Pulmonary artery endothelial cell (primary cell): ENCODE data around the gene AP1M1. TPM values are rescaled to one million over a fixed set of nuclear protein-coding genes. Genes with fewer than 3 reads are reported as not detected.
A peak's percentile ranks its signal among the peaks of the same experiment; 100 is the strongest.
"Not testable (repeated sequence)": the region's sequence is repeated elsewhere in the genome, so short reads cannot be mapped to it uniquely, and the experiment has no call there.

Source experiments
- DNase-seq: peaks from one replicate; pipeline ENCODE4 v3.0.0-alpha.2; 2011; ENCODE audit warnings: low read depth, low spot score
- total RNA-seq: library from RNA; depleted of rRNA; stranded (reverse); fragments of >200 nt; gene quantifications from 2 replicates; pipeline ENCODE4 v1.2.3, GENCODE V29; 2014

Gene AP1M1
- total RNA-seq, 1 donor from 2014 or later, result 67.3 TPM

DNA sequence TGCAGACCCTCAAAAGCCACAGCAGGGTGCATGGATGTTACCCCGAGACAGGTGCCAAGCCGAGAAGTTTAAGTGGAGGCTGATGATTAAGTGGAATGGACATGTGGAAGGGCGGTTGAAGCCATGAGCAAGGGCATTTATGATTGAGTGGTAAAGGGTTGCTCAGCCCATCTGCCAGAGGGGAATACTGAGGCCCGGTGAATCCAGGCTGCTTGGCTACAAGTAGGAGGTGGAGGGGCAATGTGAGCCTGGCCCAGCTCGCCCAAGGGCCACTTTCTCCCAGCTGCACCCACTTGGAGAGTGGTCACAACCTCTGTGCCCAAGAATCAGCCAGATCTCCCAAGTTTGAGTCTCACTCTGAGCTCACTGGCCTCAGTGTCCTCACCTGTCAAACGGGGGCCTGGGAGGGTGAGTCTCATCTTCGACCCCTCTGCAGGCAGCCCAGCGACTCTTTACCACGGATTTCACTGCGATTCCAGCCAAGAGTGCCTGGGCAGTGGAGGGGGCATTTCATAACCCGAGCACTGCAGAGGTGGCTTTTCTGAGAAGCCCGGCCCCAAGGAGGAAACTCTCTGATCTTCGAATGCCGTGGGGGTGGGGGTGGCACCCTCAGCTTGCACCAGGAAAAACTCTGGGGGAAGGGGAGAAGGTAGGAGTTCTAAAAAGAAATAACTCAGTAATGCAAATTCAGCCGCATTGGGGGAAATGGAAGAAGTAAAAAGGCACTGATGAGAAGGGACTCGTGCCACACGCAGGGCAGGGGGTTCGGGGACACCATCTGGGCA is 64.1 kb downstream of the AP1M1 start:
- no peak for DNase-seq

DNA sequence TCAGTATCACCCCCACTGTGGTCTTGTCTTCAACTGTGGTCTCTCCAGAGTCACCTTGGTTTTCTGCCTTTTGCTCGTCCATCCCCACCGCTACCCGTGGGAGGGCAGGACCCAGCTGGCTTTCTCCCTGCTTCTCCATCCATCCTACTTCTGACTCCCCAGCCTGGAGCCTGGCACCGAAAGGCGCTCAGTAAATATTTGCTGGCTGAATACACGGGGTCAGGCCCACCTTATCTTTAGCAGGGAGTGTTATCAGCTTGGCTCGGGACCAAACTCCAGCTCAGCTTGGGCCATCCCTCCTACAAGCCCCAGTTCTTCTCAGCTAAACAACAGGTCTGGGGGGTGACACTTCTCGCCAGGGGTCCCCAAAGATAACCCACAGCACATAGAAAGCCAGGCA is 64.9 kb downstream of the AP1M1 start:
- no peak for DNase-seq

DNA sequence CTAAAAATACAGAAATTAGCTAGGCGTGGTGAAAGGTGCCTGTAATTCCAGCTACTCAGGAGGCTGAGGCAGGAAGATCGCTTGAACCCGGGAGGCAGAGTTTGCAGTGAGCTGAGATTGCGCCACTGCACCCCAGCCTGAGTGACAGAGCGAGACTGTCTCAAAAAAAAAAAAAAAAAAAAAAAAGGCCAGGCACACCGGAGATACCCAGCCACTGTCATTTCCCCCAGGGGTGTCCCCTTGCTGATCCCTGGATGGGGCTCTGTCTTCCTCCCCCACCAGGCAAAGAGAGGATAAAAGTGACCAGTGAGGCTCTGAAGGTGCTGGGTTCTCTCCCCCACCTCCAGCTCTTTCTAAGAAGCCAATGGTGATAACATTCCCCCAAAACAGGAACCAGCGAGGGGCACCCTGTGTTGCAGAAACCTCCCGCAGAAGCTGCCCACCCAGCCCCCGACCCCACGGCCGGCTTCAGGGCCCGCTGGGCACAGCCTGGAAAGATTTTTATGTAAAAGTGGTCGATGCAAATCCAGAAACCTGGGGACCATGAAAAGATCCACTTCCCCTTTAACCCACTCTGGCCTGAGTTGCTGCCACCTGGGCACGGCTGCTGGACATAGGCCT is 65.5 kb downstream of the AP1M1 start:
- DNase-seq, result no peak

DNA sequence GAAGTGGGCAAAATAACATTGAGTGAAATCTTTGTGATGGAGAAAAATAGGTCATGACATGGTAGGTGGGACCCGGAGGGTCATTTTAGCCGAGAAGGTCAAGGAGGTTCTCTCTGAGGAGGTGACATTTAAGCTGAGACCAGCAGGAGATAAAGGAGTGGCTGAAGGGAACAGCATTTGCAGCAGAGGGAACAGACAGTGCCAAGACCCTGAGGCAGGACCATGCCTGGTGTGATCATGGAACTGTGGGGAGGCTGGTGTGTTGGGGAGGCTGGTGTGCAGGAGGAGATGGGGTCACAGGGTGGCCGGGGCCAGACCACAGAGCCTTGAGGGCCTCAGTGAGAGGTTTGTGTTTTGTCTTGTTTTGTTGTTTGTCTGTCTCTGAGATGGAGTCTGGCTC is 67.5 kb downstream of the AP1M1 start:
- DNase-seq, result no peak

DNA sequence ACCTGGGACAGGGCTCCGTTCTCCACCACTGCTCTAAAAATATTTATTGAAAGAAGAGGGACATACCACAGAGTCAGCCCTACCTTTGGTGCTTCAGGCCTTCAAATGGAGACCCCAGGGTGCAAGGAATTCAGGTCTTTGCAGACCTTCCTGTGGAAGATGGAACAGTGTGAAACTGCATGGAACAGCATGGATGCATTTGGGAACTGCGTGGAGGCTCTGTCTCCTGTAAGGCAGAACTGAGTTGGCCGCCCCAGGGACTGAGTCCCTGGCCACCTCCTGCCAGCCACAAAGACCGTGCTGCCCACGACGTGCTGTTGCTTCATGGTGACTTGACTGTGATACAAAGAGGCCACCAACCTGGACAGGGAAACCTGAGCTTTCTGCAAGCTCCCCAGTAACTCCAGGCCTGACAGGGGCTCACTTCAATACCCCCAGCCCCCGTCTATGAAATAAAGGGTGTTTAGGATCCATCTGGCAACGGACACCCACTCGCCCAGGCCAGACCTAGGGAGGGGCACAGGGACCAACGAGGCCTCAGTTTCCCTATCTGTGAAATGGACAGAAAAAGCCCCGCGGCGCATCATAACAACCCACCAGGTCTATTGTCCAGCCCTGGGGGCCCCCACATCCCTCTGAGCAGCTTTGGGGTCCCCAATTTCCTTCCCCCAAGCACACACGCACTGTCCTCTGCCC is 68.3 kb downstream of the AP1M1 start:
- no peak for DNase-seq

DNA sequence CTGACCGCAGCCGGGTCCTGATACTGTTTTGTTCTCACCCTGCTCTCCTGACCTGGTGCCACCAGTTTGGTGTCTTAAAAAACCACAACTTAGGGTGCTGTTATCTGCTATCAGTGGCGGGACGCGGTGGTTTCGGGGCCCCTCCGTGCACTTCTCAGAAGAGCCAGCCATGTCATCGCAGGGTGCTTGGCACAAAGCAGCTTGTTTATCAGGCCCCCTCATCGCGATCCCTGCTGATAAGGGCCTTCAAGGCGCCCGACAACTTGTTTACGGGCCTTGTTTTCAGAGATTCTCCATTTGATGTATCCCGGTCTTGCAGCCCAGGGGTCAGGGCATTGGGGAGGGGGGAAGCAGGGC is 68.9 kb downstream of the AP1M1 start:
- no peak for DNase-seq

DNA sequence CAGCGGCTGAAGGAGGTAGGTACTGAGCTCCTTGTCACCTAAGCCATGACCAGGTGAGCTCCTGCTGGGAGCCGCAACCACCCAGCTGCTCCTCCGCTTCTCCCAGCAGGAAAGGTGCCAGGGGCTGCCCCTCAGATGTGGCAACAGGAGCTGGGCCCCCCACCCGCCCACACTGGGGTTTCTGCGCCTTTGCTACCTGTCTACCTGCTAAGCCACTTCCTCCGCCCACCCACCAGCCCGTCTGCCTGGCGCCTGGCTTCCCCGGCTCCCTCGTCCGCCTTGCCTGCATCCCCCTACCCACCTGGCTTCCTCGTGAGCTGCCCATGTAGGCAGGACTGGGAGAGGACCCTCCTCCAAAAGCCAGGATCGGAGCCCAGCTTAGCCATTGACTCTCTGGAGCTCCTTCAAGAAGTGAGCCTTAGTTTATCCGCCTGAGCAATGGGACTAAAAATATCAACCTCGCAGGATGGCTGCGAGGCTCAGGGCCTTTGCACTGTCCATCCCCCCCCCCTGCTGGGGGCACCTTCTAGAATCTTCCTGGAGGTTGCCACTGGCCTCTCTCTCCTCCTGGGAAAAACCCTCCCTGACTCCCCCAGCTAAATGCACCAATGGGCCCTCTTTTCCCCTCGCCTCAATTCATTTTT is 71.1 kb downstream of the AP1M1 start:
- no peak for DNase-seq

DNA sequence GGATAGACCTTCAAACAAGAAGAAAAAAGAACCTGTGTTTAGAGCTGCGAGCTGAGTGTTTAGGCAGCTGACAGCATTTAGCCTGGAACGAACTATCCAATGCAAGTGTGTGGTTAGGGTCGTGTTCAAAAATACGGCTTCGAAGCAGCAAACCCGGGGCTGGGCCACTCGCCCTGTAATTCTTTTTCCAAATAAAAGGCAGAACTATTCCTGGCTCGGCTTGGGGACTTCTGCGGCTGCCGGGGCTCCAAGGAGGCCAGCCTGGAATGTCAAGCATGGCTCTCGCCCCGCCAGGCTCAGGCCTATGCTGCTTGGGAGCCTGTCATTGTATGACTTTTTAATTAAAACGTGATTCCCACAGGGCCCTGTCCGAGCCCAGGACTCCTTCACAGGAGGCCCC is 75.2 kb downstream of the AP1M1 start:
- DNase-seq, result no peak

DNA sequence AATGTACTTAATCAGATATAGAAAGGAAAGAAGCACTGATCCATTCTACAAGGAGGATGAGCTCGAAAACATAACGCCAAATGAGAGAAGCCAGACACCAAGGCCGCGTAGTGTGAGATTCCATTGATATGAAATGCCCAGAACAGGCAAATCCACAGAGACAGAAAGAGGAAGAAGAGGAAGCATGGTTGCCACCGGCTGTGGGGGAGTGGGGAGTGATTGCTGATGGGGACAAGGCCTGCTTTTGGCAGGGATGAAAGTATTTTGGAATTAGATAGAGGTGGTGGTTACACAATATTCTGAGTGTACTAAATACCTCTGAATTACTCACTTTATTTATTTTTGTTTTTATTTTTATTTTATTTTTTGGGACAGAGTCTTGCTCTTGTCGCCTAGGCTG is 76.7 kb downstream of the AP1M1 start:
- no peak for DNase-seq

DNA sequence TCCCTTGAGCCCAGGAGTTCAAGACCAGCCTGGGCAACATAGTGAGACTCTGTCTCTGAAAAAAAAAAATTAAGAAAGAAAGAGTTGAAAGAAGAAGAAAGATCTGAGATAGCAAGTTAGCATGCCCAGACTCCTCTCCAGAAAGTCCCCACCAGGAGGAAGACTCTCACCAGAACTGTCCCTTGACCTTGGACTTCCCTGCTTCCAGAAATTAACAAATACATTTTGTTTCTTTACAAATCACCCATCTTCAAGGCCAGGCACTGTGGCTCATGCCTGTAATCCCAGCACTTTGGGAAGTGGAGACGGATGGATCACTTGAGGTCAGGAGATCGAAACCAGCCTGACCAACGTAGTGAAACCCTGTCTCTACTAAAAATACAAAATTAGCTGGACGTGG is 82.6 kb downstream of the AP1M1 start:
- DNase-seq, result no peak

DNA sequence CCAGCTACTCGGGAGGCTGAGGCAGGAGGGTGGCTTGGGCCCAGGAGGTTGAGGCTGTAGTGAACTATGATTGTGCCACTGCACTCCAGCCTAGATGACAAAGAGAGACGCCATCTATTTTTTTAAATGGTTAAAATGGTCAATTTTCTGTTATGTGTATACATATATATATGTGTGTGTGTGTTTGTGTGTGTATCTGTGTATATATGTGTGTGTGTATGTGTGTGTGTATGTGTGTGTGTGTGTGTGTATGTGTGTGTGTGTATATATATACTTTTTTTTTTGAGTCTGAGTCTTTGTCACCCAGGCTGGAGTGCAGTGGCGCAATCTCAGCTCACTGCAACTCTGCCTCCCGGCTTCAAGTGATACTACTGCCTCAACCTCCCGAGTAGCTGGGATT is 84.0 kb downstream of the AP1M1 start:
- no peak for DNase-seq

DNA sequence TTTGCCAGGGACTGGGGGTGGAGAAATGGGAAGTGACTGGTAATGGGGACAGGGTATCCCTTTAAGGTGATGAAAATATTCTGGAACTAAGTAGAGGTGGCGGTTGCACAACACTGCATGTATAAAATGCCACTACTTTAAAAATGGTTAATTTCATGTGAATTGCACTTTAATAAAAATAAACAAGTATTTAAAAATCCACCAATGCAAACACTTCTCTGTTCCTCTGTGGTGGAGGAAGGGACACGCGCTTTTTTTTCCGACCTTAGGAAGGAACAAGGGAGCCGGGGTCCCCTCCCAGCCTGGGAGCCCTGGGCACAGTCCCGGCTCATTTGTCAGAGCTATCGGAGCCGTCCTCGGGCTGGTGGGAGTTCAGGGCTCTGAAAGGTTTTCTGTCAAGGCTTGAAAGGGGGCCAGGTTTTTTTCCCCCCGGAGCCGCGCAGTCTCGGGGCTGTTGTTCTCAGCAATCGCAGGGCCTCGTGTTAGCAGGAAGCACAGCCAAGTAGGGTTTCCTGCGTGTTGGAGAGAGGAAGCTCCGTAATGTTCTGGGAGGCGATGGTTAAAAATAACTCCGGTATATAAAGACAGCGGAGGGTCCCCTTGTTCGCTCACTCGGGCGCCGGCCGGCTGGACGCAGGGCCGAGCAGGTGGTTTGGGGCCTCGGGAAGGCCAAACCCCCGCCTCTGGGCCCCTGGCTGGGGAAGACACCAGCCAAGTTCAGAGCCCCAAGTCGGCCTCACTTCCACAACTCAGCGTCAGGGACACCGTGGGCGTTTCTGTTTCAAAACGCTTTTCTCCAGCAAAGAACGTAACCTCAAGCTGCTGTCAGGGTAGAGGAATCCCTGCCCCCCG is 85.7 kb downstream of the AP1M1 start:
- peak; percentile 91 for DNase-seq

DNA sequence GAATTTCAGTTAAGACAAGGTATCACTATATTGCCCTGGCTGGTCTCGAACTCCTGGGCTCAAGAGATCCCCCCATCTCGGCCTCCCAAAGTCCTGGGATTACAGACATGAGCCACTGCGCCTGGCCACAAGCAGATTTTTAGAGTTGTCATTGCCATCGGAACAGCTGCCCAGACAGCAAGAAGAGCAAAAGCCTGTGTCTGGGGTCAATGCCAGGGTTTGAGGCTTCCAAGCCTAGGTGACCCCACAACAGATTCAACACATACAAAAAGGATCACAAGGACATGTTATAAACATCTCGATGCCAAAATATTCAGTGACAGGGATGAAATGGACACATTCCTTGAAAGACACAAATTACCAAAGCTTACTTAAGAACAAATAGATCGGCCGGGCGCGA is 86.8 kb downstream of the AP1M1 start:
- DNase-seq, result no peak

DNA sequence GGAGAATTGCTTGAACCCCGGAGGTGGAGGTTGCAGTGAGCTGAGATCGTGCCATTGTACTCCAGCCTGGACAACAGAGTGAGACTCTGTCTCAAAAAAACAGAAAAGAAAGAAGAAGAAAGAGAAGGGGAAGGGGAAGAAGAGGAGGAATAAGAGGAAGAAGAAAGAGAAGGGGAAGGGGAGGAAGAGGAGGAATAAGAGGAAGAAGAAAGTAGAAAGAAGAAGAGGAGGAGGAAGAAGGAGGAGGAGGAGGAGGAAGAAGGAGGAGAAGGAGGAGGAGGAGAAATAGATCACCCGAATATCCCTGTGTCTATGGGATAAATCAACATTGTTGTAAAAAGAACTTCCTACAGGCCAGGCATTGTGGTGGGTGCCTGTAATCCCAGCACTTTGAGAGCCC is 87.4 kb downstream of the AP1M1 start:
- not testable (repeated sequence) for DNase-seq

DNA sequence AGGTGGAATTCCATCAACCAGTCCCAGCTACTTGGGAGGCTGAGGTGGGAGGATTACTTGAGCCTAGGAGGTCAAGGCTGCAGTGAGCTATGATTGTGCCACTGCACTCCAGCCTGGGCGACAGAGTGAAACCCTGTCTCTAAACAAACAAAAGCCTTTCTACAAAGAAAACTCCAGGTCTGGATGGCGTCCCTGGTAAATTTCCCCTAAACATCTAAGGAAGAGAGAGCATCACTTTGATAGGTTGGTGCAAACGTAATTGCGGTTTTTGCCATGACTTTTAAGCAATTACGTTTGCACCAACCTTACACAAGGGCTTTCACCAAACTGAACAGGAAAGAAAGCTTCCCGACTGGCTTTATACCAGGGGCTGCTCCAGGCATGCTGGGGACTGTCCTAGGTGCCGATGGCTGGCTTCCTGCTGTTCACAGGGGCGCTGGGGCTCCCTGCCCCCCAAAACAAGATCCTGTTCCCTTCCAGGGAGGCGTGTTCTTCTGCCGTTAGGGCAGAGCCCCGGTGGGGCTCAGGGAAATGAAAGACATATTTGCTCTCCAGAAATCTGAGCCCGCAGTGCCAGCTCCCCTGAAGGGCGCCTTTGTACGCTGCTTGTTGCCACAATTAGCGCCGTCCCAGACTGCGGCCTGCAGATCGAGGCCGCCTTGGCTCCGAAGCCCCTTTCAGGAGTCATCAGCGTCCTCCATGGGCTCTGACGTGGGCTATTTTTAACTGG is 88.2 kb downstream of the AP1M1 start:
- no peak for DNase-seq

DNA sequence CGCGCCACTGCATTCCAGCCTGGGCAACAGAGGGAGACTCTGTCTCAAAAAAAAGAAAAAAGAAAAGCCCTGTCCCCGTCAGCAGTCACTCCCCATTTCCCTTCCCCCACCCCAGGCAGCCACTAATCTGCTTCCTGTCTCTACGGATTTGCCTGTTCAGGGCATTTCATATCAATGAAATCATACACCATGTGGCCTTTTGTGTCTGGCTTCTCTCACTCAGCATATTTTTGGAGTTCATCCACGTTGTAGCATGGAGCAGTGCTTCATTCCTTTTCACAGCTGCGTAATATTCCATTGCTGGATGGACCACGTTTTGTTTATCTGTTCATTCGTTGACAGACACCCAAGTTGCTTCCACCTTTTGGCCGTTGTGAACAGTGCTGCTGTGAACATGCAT is 90.8 kb downstream of the AP1M1 start:
- DNase-seq, result no peak

DNA sequence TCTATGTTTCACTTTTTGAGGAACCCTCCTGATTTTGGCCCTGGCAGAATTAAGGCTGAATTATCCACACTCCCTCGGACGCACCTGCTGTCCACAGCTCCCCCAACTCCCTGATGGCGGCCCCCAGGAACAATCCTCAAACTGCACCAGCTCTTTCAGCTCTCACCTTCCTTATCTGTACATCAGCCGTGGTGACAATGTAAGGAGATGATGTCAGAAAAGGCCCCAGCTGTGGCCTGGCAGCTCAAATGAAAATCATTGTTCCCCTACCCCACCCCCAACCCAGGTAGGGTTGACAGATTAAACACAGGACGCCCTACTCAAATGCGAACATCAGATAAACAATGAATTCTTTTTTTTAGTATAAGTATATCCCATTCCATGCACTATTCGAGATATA is 91.9 kb downstream of the AP1M1 start:
- DNase-seq, result no peak

DNA sequence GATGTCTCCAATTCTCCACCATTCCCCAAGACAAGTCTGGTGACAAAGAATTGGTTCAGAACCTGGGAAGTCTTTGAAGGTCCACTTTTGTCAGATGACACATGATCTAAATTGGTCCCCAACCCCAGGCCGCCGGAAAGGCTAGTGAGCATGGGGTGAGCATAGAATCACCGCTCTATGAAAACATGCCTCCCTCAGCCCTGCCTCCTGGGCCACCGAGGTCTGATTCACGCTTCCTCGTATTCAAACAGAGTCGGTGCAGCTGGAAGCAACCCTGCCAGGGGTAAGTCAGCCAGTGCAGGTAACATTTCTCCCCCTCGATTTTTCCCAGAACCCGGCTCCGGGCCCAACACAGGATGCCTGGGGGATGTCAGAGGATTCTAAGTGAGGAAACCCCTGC is 93.0 kb downstream of the AP1M1 start:
- peak; percentile 45 for DNase-seq

DNA sequence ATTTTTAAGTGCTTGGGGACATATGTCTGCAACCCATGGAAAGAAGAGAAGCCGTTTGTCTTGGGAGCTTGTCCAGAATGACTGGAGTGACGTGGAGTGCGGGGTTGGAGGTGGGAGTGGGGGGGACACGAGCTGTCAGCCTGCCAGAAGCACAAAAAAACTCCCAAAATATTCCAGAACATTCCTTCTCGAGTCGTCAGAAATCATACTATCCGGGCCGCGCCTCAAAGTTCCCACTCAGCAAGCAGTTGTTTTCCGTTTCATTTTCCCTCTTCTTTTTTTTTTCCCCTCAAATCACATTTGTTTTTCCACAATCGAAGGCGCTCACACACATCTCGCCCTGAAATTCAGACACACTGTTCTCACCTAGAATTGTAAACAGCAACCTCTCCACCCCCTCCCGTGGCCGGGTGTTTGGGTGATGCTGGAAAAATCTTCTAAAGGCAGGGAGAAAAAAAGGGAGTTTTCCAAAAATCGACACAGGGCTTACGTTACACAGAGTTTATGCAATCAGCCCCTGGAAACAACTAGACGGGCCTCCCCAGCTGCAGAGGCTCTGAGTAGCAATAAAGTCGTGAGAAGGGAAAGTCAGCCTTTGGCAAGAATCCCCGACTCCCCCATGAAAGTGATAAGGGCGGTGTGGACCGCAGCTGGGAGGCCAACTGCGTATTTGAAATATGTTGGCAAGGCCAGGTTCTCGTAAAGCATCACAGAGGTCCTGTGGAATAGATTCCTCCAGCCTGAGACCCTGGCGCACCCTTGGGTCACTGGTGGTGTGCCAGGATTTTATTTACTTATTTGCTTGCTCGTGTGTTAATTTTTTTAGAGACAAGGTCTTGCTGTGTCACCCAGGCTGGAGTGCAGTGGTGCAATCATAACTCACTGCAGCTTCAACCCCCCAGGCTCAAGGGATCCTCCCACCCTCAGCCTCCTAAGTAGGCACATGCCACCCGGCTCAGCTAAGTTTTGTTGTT is 95.7 kb downstream of the AP1M1 start:
- DNase-seq, result peak; percentile 56

DNA sequence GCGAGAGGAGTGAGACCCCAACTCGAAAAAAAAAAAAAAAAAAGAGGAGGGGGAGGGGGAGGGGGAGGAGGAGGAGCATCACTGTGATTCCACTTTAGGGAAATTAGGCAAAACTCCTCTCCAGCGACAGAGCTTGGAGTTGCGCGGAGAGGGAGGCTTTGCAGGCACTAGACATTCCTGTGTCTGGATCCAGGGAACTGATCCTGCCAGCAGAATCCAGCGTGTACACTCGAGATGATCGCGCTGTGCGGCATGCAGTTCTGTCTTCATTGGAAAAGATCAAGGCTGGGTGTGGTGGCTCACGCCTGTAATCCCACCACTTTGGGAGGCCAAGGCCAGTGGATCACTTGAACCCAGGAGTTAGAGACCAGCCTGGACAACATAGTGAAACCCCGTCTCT is 97.3 kb downstream of the AP1M1 start:
- no peak for DNase-seq
